ENCODE measurements around the gene KCNAB1. TPM values are rescaled to one million over a fixed set of nuclear protein-coding genes. Genes with fewer than 3 reads are reported as not detected.

Gene KCNAB1
- total RNA-seq, 1 experiment from 2014 or later: not detected

DNA sequence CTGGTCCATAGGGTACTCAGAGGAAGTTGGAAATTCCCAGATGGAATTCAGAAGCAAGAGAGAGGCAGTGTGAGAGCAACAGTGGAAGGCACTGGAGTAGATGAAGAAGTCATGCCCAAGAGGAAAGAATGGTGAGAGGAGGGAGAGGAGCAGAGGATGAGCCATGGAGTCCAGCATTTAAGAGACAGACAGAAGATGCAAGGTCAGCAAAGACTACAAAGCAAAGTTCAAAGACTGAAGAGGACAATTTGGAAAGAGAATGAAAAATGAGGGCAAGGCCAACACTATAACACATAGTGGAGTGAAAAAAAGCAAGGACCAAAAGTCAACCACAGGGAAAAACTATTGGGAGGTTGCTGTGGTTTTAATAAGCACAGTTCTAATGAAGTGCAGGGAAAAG is 255.8 kb downstream of the KCNAB1 start:
- BruUV-seq (replicated peaks): no TSS peak
- TF ChIP-seq, protein P1, sequence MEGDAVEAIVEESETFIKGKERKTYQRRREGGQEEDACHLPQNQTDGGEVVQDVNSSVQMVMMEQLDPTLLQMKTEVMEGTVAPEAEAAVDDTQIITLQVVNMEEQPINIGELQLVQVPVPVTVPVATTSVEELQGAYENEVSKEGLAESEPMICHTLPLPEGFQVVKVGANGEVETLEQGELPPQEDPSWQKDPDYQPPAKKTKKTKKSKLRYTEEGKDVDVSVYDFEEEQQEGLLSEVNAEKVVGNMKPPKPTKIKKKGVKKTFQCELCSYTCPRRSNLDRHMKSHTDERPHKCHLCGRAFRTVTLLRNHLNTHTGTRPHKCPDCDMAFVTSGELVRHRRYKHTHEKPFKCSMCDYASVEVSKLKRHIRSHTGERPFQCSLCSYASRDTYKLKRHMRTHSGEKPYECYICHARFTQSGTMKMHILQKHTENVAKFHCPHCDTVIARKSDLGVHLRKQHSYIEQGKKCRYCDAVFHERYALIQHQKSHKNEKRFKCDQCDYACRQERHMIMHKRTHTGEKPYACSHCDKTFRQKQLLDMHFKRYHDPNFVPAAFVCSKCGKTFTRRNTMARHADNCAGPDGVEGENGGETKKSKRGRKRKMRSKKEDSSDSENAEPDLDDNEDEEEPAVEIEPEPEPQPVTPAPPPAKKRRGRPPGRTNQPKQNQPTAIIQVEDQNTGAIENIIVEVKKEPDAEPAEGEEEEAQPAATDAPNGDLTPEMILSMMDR (conservative IDR thresholded peaks at IDR 0.05; ENCODE audit: low read depth, low read length): no peak
- TF ChIP-seq EZH2 (IDR thresholded peaks at IDR 0.05; ENCODE audit: borderline replicate concordance, low read depth, low read length, poor library complexity, severe bottlenecking): no peak

DNA sequence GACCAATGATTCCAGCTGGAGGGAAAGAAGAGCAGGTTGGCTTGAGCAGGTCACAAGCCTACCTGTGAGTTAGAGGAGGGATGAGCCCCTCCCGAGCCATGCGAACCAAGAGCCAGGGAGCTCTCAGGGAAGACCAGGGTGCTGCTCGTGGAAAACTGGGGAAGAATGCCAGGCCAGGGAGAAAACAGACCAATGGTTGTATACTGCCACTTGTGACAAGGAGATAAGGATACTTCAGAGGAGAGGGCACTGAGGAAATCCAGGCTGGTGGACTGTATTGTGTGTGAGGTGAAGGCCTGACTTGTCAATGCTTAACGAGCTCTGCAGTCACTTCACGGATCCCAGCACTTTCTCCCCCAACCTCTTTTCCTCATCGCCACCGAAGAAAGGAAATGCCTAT is 256.9 kb downstream of the KCNAB1 start:
- no TSS peak for BruUV-seq (replicated peaks)
- Histone ChIP-seq H3K27me3 (replicated peaks; ENCODE audit: insufficient read depth, low read depth, low read length, poor library complexity) (no peaks in the 10 kb centered on the region), H3K4me1 (ENCODE audit: insufficient read depth, low read length, poor library complexity, severe bottlenecking) (peaks cover 15% of the 10 kb centered on the region), H3K9me3 (ENCODE audit: low read depth, low read length, poor library complexity, severe bottlenecking) (no peaks in the 10 kb centered on the region), H3K36me3 (ENCODE audit: insufficient read depth, low read length, poor library complexity, severe bottlenecking) (no peaks in the 10 kb centered on the region), H3K27ac (ENCODE audit: low read depth, low read length, poor library complexity, severe bottlenecking) (no peak overlapping the region), H3K4me3 (ENCODE audit: low read depth, low read length, poor library complexity, severe bottlenecking) (no peak overlapping the region)
- ChIA-PET CTCF (no interaction called here), POLR2A (ENCODE audit: low non-redundant PET) (no interaction called here)
- TF ChIP-seq, protein P1 (conservative IDR thresholded peaks at IDR 0.05; ENCODE audit: low read depth, low read length): no peak
- TF ChIP-seq EZH2 (IDR thresholded peaks at IDR 0.05; ENCODE audit: borderline replicate concordance, low read depth, low read length, poor library complexity, severe bottlenecking): no peak
- DNase-seq (ENCODE audit: low spot score): no peak
- intact Hi-C loops (cut with micrococcal nuclease; ENCODE audit: unreplicated experiment): no loop called here

More for the DNA sequence above, 255.8 kb downstream of the KCNAB1 start:
- ChIA-PET POLR2A (ENCODE audit: low non-redundant PET) (no interaction called here), CTCF (no interaction called here)
- no peak for DNase-seq (ENCODE audit: low spot score)
- no peaks in the 10 kb centered on the region for H3K9me3 ChIP-seq (ENCODE audit: low read depth, low read length, poor library complexity, severe bottlenecking)
- peaks cover 25% of the 10 kb centered on the region for H3K4me1 ChIP-seq (ENCODE audit: insufficient read depth, low read length, poor library complexity, severe bottlenecking)
- H3K36me3 ChIP-seq (ENCODE audit: insufficient read depth, low read length, poor library complexity, severe bottlenecking): no peaks in the 10 kb centered on the region
- H3K27me3 ChIP-seq (replicated peaks; ENCODE audit: insufficient read depth, low read depth, low read length, poor library complexity): no peaks in the 10 kb centered on the region
- no peak overlapping the region for H3K27ac ChIP-seq (ENCODE audit: low read depth, low read length, poor library complexity, severe bottlenecking)
- H3K4me3 ChIP-seq (ENCODE audit: low read depth, low read length, poor library complexity, severe bottlenecking): no peak overlapping the region
- intact Hi-C loops (cut with micrococcal nuclease; ENCODE audit: unreplicated experiment): no loop called here

DNA sequence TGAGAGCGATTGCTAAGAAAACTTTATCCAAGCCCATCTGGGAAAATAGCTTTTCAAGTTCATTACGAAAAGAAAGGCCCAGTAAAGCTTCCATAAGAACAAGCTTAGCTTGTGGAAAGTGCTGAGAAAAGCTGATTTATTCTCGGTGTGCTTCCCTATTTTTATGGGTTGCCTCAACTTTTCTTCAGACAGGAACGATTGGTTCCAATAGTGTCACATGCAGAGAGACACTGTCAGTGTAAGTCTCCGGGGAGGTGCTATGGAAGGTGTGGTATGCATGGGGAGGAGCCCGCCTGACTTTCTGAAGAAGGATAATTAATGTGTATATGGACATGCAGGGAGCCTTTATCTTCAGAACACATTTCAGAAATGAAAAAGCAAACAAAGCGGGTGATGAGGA is 257.3 kb downstream of the KCNAB1 start:
- Histone ChIP-seq H3K4me3 (ENCODE audit: low read depth, low read length, poor library complexity, severe bottlenecking) (no peak overlapping the region), H3K27me3 (replicated peaks; ENCODE audit: insufficient read depth, low read depth, low read length, poor library complexity) (no peaks in the 10 kb centered on the region), H3K4me1 (ENCODE audit: insufficient read depth, low read length, poor library complexity, severe bottlenecking) (peaks cover 11% of the 10 kb centered on the region), H3K27ac (ENCODE audit: low read depth, low read length, poor library complexity, severe bottlenecking) (no peak overlapping the region), H3K9me3 (ENCODE audit: low read depth, low read length, poor library complexity, severe bottlenecking) (no peaks in the 10 kb centered on the region), H3K36me3 (ENCODE audit: insufficient read depth, low read length, poor library complexity, severe bottlenecking) (no peaks in the 10 kb centered on the region)
- TF ChIP-seq, protein P1 (conservative IDR thresholded peaks at IDR 0.05; ENCODE audit: low read depth, low read length): no peak
- no peak for TF ChIP-seq EZH2 (IDR thresholded peaks at IDR 0.05; ENCODE audit: borderline replicate concordance, low read depth, low read length, poor library complexity, severe bottlenecking)
- ChIA-PET POLR2A (ENCODE audit: low non-redundant PET) (no interaction called here), CTCF (no interaction called here)
- no peak for DNase-seq (ENCODE audit: low spot score)
- intact Hi-C loops (cut with micrococcal nuclease; ENCODE audit: unreplicated experiment): no loop called here
- BruUV-seq (replicated peaks): no TSS peak
